Osteocyte (in vitro differentiated cells): ENCODE results near the gene ANKRD53. TPM values are rescaled to one million over a fixed set of nuclear protein-coding genes. Genes with fewer than 3 reads are reported as not detected.
"Not testable (repeated sequence)": the region's sequence is repeated elsewhere in the genome, so short reads cannot be mapped to it uniquely, and the experiment has no call there.

Experiments used
- DNase-seq: peaks from one replicate; pipeline ENCODE4 v3.0.0; 2021; ENCODE audit warnings: mixed read lengths; ENCODE audit not compliant: unreplicated experiment; ENCODE audit errors: extremely low spot score
- H3K27ac Mint-ChIP-seq: one replicate; pipeline ENCODE4 v1.8.0; 2021; ENCODE audit warnings: mild to moderate bottlenecking, mixed read lengths; ENCODE audit not compliant: unreplicated experiment
- H3K27me3 Mint-ChIP-seq: one replicate; pipeline ENCODE4 v1.8.0; 2021; ENCODE audit warnings: mixed read lengths; ENCODE audit not compliant: unreplicated experiment
- H3K36me3 Mint-ChIP-seq: one replicate; pipeline ENCODE4 v1.8.0; 2021; ENCODE audit warnings: mixed read lengths; ENCODE audit not compliant: unreplicated experiment
- H3K4me1 Mint-ChIP-seq: one replicate; pipeline ENCODE4 v1.8.0; 2021; ENCODE audit warnings: mixed read lengths; ENCODE audit not compliant: unreplicated experiment
- H3K4me3 Mint-ChIP-seq: one replicate; pipeline ENCODE4 v1.8.0; 2021; ENCODE audit warnings: mild to moderate bottlenecking, moderate library complexity, mixed read lengths; ENCODE audit not compliant: unreplicated experiment
- H3K9me3 Mint-ChIP-seq: one replicate; pipeline ENCODE4 v1.8.0; 2021; ENCODE audit warnings: mixed read lengths; ENCODE audit not compliant: unreplicated experiment
- total RNA-seq: library from RNA; stranded (reverse); gene quantifications from 2 replicates; pipeline ENCODE4 v1.2.1, GENCODE V29; 2021
- TF ChIP-seq, protein P1 (sequence below): fragments of 200-600 bp; sonication (generic); IDR thresholded peaks from 2 replicates; pipeline ENCODE4 v1.5.0; 2021; ENCODE audit warnings: antibody characterized with exemption, mild to moderate bottlenecking, moderate library complexity

Gene ANKRD53
- total RNA-seq, 1 donor from 2014 or later = 2.7 TPM

DNA sequence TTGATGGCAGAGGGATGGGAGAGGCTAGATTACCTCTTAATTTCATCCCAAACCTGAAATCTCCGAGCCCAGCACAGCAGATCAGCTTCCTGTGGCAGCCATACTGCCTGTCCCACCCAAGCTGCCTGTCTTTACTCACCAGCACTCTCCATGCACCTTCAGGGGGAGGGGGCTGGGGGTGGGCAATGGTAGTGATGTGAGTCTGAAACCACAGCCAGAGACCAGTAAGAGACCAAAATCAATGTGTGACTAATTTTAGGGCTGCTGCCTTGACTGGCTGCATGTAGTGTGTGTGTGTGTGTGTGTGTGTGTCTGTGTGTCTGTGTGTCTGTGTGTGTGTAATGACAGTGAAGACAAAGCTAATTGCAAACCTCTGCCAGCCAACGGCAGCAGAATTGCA, 27.9 kb downstream of the ANKRD53 start:
- Mint-ChIP-seq H3K4me1 (peaks cover 2% of the 10 kb centered on the region), H3K27me3 (peaks cover 47% of the 10 kb centered on the region), H3K4me3 (no peak overlapping the region), H3K27ac (no peak overlapping the region), H3K36me3 (no peaks in the 10 kb centered on the region), H3K9me3 (no peaks in the 10 kb centered on the region)
- TF ChIP-seq, protein P1, sequence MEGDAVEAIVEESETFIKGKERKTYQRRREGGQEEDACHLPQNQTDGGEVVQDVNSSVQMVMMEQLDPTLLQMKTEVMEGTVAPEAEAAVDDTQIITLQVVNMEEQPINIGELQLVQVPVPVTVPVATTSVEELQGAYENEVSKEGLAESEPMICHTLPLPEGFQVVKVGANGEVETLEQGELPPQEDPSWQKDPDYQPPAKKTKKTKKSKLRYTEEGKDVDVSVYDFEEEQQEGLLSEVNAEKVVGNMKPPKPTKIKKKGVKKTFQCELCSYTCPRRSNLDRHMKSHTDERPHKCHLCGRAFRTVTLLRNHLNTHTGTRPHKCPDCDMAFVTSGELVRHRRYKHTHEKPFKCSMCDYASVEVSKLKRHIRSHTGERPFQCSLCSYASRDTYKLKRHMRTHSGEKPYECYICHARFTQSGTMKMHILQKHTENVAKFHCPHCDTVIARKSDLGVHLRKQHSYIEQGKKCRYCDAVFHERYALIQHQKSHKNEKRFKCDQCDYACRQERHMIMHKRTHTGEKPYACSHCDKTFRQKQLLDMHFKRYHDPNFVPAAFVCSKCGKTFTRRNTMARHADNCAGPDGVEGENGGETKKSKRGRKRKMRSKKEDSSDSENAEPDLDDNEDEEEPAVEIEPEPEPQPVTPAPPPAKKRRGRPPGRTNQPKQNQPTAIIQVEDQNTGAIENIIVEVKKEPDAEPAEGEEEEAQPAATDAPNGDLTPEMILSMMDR = no peak
- DNase-seq = no peak

DNA sequence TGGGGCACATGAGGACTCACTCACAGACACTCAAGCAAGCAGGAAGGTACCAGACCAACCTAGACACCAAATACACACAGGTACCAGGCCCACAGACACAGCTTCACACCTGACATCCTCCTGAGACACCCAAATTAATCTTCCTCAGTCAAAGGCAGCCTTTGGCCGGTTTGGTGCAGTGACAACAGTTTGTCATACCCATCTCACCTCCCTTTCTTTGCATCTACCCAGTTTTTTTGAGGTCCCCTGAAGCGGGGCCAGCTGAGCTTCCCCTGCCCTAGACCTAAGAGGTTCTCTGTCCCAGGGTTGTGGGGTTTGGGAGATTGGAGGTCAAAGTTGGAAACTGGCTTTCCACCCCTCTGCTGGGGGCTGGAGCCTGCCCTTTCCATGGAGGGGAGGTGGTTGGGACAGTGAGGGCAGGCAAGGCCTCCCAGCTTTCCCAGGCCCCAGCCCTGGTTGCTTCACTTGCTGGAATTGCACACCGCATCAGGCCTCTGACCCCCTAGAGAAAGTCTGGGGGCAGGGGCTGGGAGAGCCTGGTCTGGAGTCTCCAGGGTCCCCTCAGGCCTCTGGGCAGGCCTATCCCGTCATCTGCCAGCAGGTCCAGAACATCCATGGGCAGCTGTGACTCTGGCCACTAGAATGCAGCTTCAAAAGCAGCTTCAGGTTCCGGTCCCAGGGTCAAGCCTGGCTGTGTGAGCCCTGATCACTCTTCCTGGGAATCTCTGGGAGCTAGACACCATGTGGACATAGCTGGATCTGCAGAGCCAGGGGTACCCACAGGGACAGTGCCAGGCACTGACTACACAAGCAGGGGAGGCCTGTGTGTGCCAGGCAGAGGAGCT, 28.7 kb downstream of the ANKRD53 start:
- TF ChIP-seq, protein P1 = no peak
- Mint-ChIP-seq H3K27ac (no peak overlapping the region), H3K27me3 (peaks cover 54% of the 10 kb centered on the region), H3K36me3 (no peaks in the 10 kb centered on the region), H3K4me3 (no peak overlapping the region), H3K4me1 (no peaks in the 10 kb centered on the region), H3K9me3 (no peaks in the 10 kb centered on the region)
- no peak for DNase-seq

- DNase-seq = no peak
- Mint-ChIP-seq H3K4me3 (no peak overlapping the region), H3K36me3 (no peaks in the 10 kb centered on the region), H3K4me1 (no peaks in the 10 kb centered on the region), H3K27me3 (peaks cover 52% of the 10 kb centered on the region), H3K27ac (no peak overlapping the region), H3K9me3 (no peaks in the 10 kb centered on the region)
- TF ChIP-seq, protein P1 = no peak
Measured at GRCh38 chr2:71008342-71008741, 29.9 kb downstream of the ANKRD53 start.

DNA sequence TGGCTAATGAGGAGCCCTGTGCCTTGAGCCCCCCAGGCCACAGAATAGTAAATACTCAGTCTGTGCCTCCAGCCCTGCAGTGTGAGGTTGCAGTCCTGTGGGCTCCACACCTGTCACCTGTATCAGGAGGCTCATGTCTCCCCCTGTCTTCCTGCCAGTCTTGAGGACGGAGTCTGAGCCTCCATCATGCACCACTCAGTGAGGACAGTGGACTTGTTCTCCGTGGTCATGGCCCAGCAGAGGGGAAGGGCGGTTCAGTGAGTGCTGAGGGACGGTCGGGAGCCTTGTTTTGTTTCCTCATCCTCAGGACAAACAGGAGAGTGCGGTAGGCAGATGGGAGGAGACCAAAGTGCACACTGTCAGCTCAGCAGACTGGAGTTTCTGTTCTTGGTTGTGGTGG, 33.4 kb downstream of the ANKRD53 start:
- not testable (repeated sequence) for H3K4me3 Mint-ChIP-seq, H3K4me1 Mint-ChIP-seq, H3K9me3 Mint-ChIP-seq, H3K27ac Mint-ChIP-seq, DNase-seq, H3K36me3 Mint-ChIP-seq
- H3K27me3 Mint-ChIP-seq = peaks cover 31% of the 10 kb centered on the region

- H3K36me3 Mint-ChIP-seq = no peaks in the 10 kb centered on the region
- H3K27me3 Mint-ChIP-seq = peaks cover 26% of the 10 kb centered on the region
- H3K4me1 Mint-ChIP-seq = no peaks in the 10 kb centered on the region
- H3K4me3 Mint-ChIP-seq = no peak overlapping the region
- TF ChIP-seq, protein P1 = no peak
- DNase-seq = no peak
- no peak overlapping the region for H3K27ac Mint-ChIP-seq
- H3K9me3 Mint-ChIP-seq = no peaks in the 10 kb centered on the region
Measured at GRCh38 chr2:71018625-71019024, 40.2 kb downstream of the ANKRD53 start.

DNA sequence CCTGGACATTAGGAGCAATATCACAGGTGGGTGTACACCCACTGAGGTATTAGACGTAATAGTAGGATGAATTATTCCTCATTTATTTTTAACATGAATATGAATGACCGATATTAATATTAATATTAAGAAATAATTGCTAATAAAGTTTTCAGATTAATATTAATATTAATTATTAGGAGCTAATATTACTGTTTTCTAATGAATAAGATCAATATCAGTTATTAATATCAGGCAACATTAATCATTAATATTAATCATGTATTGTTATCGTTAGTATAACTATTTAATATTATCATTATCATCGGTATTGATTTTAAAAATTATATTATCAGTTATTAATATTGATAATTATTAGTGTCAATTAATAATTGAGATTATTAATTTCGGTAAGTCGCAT, 41.6 kb downstream of the ANKRD53 start:
- not testable (repeated sequence) for H3K4me1 Mint-ChIP-seq, H3K36me3 Mint-ChIP-seq, H3K4me3 Mint-ChIP-seq, DNase-seq, H3K27ac Mint-ChIP-seq, H3K9me3 Mint-ChIP-seq
- H3K27me3 Mint-ChIP-seq = peaks cover 27% of the 10 kb centered on the region

DNA sequence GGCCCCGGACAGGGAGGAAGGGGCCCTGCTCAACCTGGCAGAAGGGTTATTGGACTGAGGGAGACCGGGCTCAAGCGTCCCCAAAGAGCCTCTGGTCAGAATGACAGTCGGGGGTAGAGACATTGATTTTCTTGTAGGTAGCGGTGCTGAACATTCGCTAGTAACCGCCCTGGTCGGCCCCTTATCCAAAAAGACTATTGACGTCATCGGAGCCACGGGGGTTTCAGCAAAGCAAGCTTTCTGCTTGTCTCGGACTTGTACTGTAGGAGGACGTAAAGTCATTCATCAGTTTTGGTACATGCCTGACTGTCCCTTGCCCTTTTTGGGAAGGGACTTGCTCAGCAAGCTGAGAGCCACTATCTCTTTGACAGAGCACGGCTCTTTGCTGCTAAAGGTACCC, 43.0 kb downstream of the ANKRD53 start:
- H3K27me3 Mint-ChIP-seq = peaks cover 31% of the 10 kb centered on the region
- H3K9me3 Mint-ChIP-seq, H3K4me1 Mint-ChIP-seq: not testable (repeated sequence)

DNA sequence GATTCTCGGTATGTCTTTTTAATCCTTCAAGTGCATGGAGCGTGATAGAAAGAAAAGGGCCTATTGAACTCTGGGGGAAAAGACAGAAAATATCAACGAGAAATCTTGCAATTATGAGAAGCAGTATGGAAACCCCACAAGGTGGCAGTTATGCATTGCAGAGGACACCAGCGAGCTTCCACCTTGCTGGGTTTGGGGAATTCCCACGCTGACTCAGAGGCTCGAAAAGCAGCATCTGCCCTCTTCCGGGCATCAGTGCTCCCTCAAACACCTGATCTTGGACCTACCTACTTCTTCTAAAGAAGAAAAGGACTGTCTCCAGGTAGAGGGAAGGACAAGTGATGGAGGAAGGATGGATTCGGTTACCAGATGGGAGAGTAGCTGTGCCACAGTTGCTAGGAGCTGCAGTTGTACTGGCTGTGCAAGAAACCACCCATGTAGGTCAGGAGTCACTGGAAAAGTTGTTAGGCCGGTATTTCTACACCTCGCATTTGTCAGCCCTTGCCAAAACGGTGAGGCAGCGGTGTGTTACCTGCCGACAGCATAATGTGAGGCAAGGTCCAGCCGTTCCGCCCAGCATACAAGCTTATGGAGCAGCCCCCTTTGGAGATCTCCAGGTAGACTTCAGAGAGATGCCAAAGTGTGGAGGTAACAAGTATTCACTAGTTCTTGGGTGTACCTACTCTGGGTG, 45.3 kb downstream of the ANKRD53 start:
- DNase-seq, H3K4me3 Mint-ChIP-seq, H3K4me1 Mint-ChIP-seq, H3K36me3 Mint-ChIP-seq, H3K9me3 Mint-ChIP-seq, H3K27ac Mint-ChIP-seq: not testable (repeated sequence)
- H3K27me3 Mint-ChIP-seq = peaks cover 22% of the 10 kb centered on the region

More for the DNA sequence above, 43.0 kb downstream of the ANKRD53 start:
- DNase-seq, H3K27ac Mint-ChIP-seq, H3K4me3 Mint-ChIP-seq, H3K36me3 Mint-ChIP-seq: not testable (repeated sequence)
